Mesothelial cell of epicardium (in vitro differentiated cells): ENCODE data around the gene CPNE1. TPM values are rescaled to one million over a fixed set of nuclear protein-coding genes. Genes with fewer than 3 reads are reported as not detected.

Source experiments
- DNase-seq, 2 experiments: peaks; one replicate each; pipeline ENCODE4 v3.0.0; 2021; ENCODE audit warnings: low spot score in 2 of 2; ENCODE audit not compliant: unreplicated experiment in 2 of 2
- H3K27ac Mint-ChIP-seq: 2 replicates; pipeline ENCODE4 v1.8.0; 2021; ENCODE audit warnings: mixed read lengths
- H3K27me3 Mint-ChIP-seq: 2 replicates; pipeline ENCODE4 v1.8.0; 2021; ENCODE audit warnings: low read depth, mixed read lengths
- H3K36me3 Mint-ChIP-seq: 2 replicates; pipeline ENCODE4 v1.8.0; 2021; ENCODE audit warnings: mixed read lengths
- H3K4me1 Mint-ChIP-seq: 2 replicates; pipeline ENCODE4 v1.8.0; 2021; ENCODE audit warnings: mixed read lengths
- H3K4me3 Mint-ChIP-seq: 2 replicates; pipeline ENCODE4 v1.8.0; 2021; ENCODE audit warnings: mild to moderate bottlenecking, moderate library complexity, mixed read lengths
- H3K9me3 Mint-ChIP-seq: 2 replicates; pipeline ENCODE4 v1.8.0; 2021; ENCODE audit warnings: mixed read lengths
- CTCF ChIP-seq: fragments of 200-600 bp; sonication (generic); IDR thresholded peaks from one replicate; pipeline ENCODE4 v1.5.0; 2021; ENCODE audit warnings: antibody characterized with exemption; ENCODE audit not compliant: unreplicated experiment
- total RNA-seq: library from RNA; stranded (reverse); gene quantifications from 3 replicates; pipeline ENCODE4 v1.2.1, GENCODE V29; 2021

Gene CPNE1
- total RNA-seq, 1 donor from 2014 or later = 246 TPM

GRCh38 chr20:35665949-35666288 is 1.2 kb upstream of the CPNE1 start:
- no peak for TF ChIP-seq CTCF
- Mint-ChIP-seq H3K36me3 (peaks cover 5% of the 10 kb centered on the region), H3K27ac (peak overlapping the region; percentile 81), H3K27me3 (no peaks in the 10 kb centered on the region), H3K4me1 (peaks cover 33% of the 10 kb centered on the region), H3K4me3 (peak overlapping the region; percentile 13), H3K9me3 (no peaks in the 10 kb centered on the region)
- DNase-seq = no peak

GRCh38 chr20:35663516-35664465 is 909 bp downstream of the CPNE1 start:
- Mint-ChIP-seq H3K36me3 (peaks cover 4% of the 10 kb centered on the region), H3K27me3 (no peaks in the 10 kb centered on the region), H3K9me3 (no peaks in the 10 kb centered on the region), H3K4me1 (peaks cover 52% of the 10 kb centered on the region), H3K4me3 (peak overlapping the region; percentile 95), H3K27ac (peak overlapping the region; percentile 100)
- peak in 1 of 2 experiments; percentile 42 for DNase-seq
- TF ChIP-seq CTCF = no peak

GRCh38 chr20:35662551-35662950 is 2.1 kb downstream of the CPNE1 start:
- no peaks in the 10 kb centered on the region for H3K9me3 Mint-ChIP-seq
- H3K27ac Mint-ChIP-seq = peak overlapping the region; percentile 86
- no peaks in the 10 kb centered on the region for H3K27me3 Mint-ChIP-seq
- DNase-seq = no peak
- no peaks in the 10 kb centered on the region for H3K36me3 Mint-ChIP-seq
- peaks cover 52% of the 10 kb centered on the region for H3K4me1 Mint-ChIP-seq
- TF ChIP-seq CTCF = no peak
- H3K4me3 Mint-ChIP-seq = peak overlapping the region; percentile 95

GRCh38 chr20:35661908-35662307 is 2.8 kb downstream of the CPNE1 start:
- peak overlapping the region; percentile 86 for H3K27ac Mint-ChIP-seq
- no peak for TF ChIP-seq CTCF
- no peaks in the 10 kb centered on the region for H3K9me3 Mint-ChIP-seq
- peaks cover 3% of the 10 kb centered on the region for H3K36me3 Mint-ChIP-seq
- H3K4me1 Mint-ChIP-seq = peaks cover 57% of the 10 kb centered on the region
- H3K4me3 Mint-ChIP-seq = peak overlapping the region; percentile 95
- H3K27me3 Mint-ChIP-seq = no peaks in the 10 kb centered on the region
- no peak for DNase-seq

GRCh38 chr20:35661053-35661452 is 3.6 kb downstream of the CPNE1 start:
- Mint-ChIP-seq H3K27me3 (no peaks in the 10 kb centered on the region), H3K36me3 (peaks cover 3% of the 10 kb centered on the region), H3K4me3 (peak overlapping the region; percentile 95), H3K27ac (peak overlapping the region; percentile 86), H3K4me1 (peaks cover 57% of the 10 kb centered on the region), H3K9me3 (no peaks in the 10 kb centered on the region)
- DNase-seq = no peak
- no peak for TF ChIP-seq CTCF
